SU-DHL-6 (cell line): ENCODE data around the gene CLASP1.
A peak's percentile ranks its signal among the peaks of the same experiment; 100 is the strongest.

ENCODE experiments used
- H2AFZ ChIP-seq: fragments of 200-600 bp; sonication (generic); 2 replicates; pipeline ENCODE4 v1.6.1; 2014; ENCODE audit warnings: low read depth, mild to moderate bottlenecking, moderate library complexity, mixed read lengths, antibody characterized with exemption, low read length; ENCODE audit not compliant: severe bottlenecking
- H3F3A ChIP-seq: fragments of 200-600 bp; shearing (Covaris generic); 2 replicates; pipeline ENCODE4 v1.6.0; 2016; ENCODE audit warnings: antibody characterized with exemption, mild to moderate bottlenecking; ENCODE audit not compliant: insufficient read depth
- H3K27ac ChIP-seq: fragments of 200-600 bp; sonication (generic); 2 replicates; pipeline ENCODE4 v1.5.1; 2016; ENCODE audit warnings: low read depth, mild to moderate bottlenecking, low read length, moderate library complexity, mixed read lengths
- H3K27me3 ChIP-seq: fragments of 200-600 bp; sonication (generic), shearing (Covaris generic); 2 replicates; pipeline ENCODE4 v1.6.0; 2014; ENCODE audit warnings: mild to moderate bottlenecking, low read length
- H3K36me3 ChIP-seq: fragments of 200-600 bp; sonication (generic); 2 replicates; pipeline ENCODE4 v1.6.1; 2014; ENCODE audit warnings: mild to moderate bottlenecking, low read length, mixed read lengths
- H3K4me2 ChIP-seq: fragments of 300-600, 200-600 bp; shearing (Covaris generic), sonication (generic); 2 replicates; pipeline ENCODE4 v1.6.0; 2014; ENCODE audit warnings: low read length, low read depth, mild to moderate bottlenecking; ENCODE audit not compliant: poor library complexity, severe bottlenecking
- H3K4me3 ChIP-seq: fragments of 200-600 bp; sonication (generic); 2 replicates; pipeline ENCODE4 v1.5.1; 2014; ENCODE audit warnings: antibody characterized with exemption, low read length, mild to moderate bottlenecking, mixed read lengths; ENCODE audit not compliant: insufficient read depth, poor library complexity, severe bottlenecking
- H3K79me2 ChIP-seq: fragments of 200-600 bp; sonication (generic); 2 replicates; pipeline ENCODE4 v1.6.1; 2014; ENCODE audit warnings: mild to moderate bottlenecking, low read length, moderate library complexity; ENCODE audit not compliant: insufficient read depth
- H3K9ac ChIP-seq: fragments of 200-600 bp; sonication (generic); 2 replicates; pipeline ENCODE4 v1.7.0; 2014; ENCODE audit warnings: mild to moderate bottlenecking, low read length
- H3K9me2 ChIP-seq: fragments of 200-600 bp; sonication (generic); replicated peaks from 2 replicates; pipeline ENCODE4 v1.6.1; 2014; ENCODE audit warnings: low read length; ENCODE audit not compliant: insufficient read depth
- H3K9me3 ChIP-seq: fragments of 200-600 bp; sonication (generic); 2 replicates; pipeline ENCODE4 v1.6.1; 2014; ENCODE audit warnings: low read length, mixed read lengths; ENCODE audit not compliant: insufficient read depth
- H4K20me1 ChIP-seq: fragments of 200-600 bp; sonication (generic); 2 replicates; pipeline ENCODE4 v1.6.1; 2014; ENCODE audit warnings: low read depth, mild to moderate bottlenecking, antibody characterized with exemption, low read length, moderate library complexity, mixed read lengths
- CTCF ChIP-seq: fragments of 200-600 bp; sonication (generic); IDR thresholded peaks from one replicate; pipeline ENCODE4 v1.5.1; 2017; ENCODE audit warnings: antibody characterized with exemption, mild to moderate bottlenecking, low read length, moderate library complexity; ENCODE audit not compliant: insufficient read depth, poor library complexity, severe bottlenecking
- EZH2phosphoT487 ChIP-seq: fragments of 200-600 bp; sonication (generic), shearing (Covaris generic); conservative IDR thresholded peaks from 2 replicates; pipeline ENCODE4 v1.6.1; 2018; ENCODE audit warnings: mild to moderate bottlenecking, antibody characterized with exemption, low read length, moderate library complexity, mixed read lengths

The CLASP1 gene

GRCh38 chr2:121608967-121609366 lies 40.3 kb downstream of the CLASP1 start:
- Histone ChIP-seq H3K27ac (peak overlapping the region; percentile 2; the same call in 1 of the 2 replicates), H3K79me2 (peaks cover 52% of the 10 kb centered on the region), H3K36me3 (peaks cover 11% of the 10 kb centered on the region; the same call in 1 of the 2 replicates), H2AFZ (no peak overlapping the region), H4K20me1 (no peaks in the 10 kb centered on the region), H3K9ac (no peak overlapping the region), H3K4me2 (no peak overlapping the region), H3K9me2 (no peaks in the 10 kb centered on the region), H3K4me3 (no peak overlapping the region), H3K27me3 (no peaks in the 10 kb centered on the region), H3K9me3 (peaks cover 22% of the 10 kb centered on the region), H3F3A (peaks cover 24% of the 10 kb centered on the region)
- TF ChIP-seq CTCF: no peak
- TF ChIP-seq EZH2phosphoT487: no peak

GRCh38 chr2:121608367-121608766 lies 40.9 kb downstream of the CLASP1 start:
- no peak overlapping the region for H3K4me2 ChIP-seq
- no peak overlapping the region for H2AFZ ChIP-seq
- H3K9me2 ChIP-seq: no peaks in the 10 kb centered on the region
- no peaks in the 10 kb centered on the region for H3K27me3 ChIP-seq
- H4K20me1 ChIP-seq: no peaks in the 10 kb centered on the region
- peaks cover 53% of the 10 kb centered on the region for H3K79me2 ChIP-seq
- TF ChIP-seq CTCF: no peak
- no peak overlapping the region for H3K4me3 ChIP-seq
- peaks cover 9% of the 10 kb centered on the region; the same call in 1 of the 2 replicates for H3K36me3 ChIP-seq
- no peak overlapping the region for H3K27ac ChIP-seq
- peaks cover 24% of the 10 kb centered on the region for H3F3A ChIP-seq
- peaks cover 22% of the 10 kb centered on the region for H3K9me3 ChIP-seq
- H3K9ac ChIP-seq: no peak overlapping the region

GRCh38 chr2:121605820-121606733 lies 43.2 kb downstream of the CLASP1 start:
- peaks cover 9% of the 10 kb centered on the region; the same call in 1 of the 2 replicates for H3K36me3 ChIP-seq
- no peaks in the 10 kb centered on the region for H3K9me2 ChIP-seq
- no peak overlapping the region for H3K9ac ChIP-seq
- no peak overlapping the region for H3K4me3 ChIP-seq
- no peak for TF ChIP-seq EZH2phosphoT487
- no peak for TF ChIP-seq CTCF
- H3K79me2 ChIP-seq: peaks cover 73% of the 10 kb centered on the region
- H3K4me2 ChIP-seq: no peak overlapping the region
- H3K27me3 ChIP-seq: no peaks in the 10 kb centered on the region
- H3F3A ChIP-seq: peaks cover 24% of the 10 kb centered on the region
- peaks cover 8% of the 10 kb centered on the region for H3K9me3 ChIP-seq
- no peak overlapping the region for H3K27ac ChIP-seq
- H4K20me1 ChIP-seq: no peaks in the 10 kb centered on the region
- H2AFZ ChIP-seq: no peak overlapping the region
